ENCODE measurements around the gene SATB2. TPM values are rescaled to one million over a fixed set of nuclear protein-coding genes. Genes with fewer than 3 reads are reported as not detected.

Gene SATB2
- polyA plus RNA-seq, 1 of the 3 experiments (the other 2 are of a cell fraction), result 0.13 TPM

GRCh38 chr2:199395311-199395710, 62.4 kb downstream of the SATB2 start:
- ChIA-PET CTCF (no interaction called here), POLR2A (no interaction called here)
- no peak overlapping the region for H3K4me2 ChIP-seq
- 0 out of 2 replicates have a peak, but pooled peaks cover 7% of the 10 kb centered on the region for H3K27me3 ChIP-seq (ENCODE audit: insufficient read depth)
- H3K9me3 ChIP-seq, result no peaks in the 10 kb centered on the region; the same call in 1 of the 2 replicates
- H4K20me1 ChIP-seq (ENCODE audit: insufficient read depth), result no peaks in the 10 kb centered on the region
- no peaks in the 10 kb centered on the region for H3K9me2 ChIP-seq
- no peaks in the 10 kb centered on the region for H3K79me2 ChIP-seq (ENCODE audit: insufficient read depth)
- no peak overlapping the region for H3K9ac ChIP-seq
- no peaks in the 10 kb centered on the region for H3F3A ChIP-seq (replicated peaks; ENCODE audit: insufficient read depth)
- no peak overlapping the region for H3K27ac ChIP-seq (ENCODE audit: low read depth in 2 of 2, low read length in 1 of 2)
- no peak overlapping the region for H2AFZ ChIP-seq (ENCODE audit: low read depth)
- H3K36me3 ChIP-seq (replicated peaks in 1 of 2; ENCODE audit: control insufficient read depth in 1 of 2, insufficient read depth in 2 of 2, low read length in 1 of 2), result no peaks in the 10 kb centered on the region
- TF ChIP-seq MEF2A (IDR thresholded peaks at IDR 0.05; ENCODE audit: borderline replicate concordance, low read depth), result no peak
- DNase-seq, result no peak
- no peaks in the 10 kb centered on the region for H3K4me1 ChIP-seq (ENCODE audit: control insufficient read depth in 1 of 2, insufficient read depth in 2 of 2, low read depth in 1 of 2, low read length in 1 of 2)
- H3K4me3 ChIP-seq (ENCODE audit: low read depth in 2 of 2, low read length in 1 of 2), result no peak overlapping the region

DNA sequence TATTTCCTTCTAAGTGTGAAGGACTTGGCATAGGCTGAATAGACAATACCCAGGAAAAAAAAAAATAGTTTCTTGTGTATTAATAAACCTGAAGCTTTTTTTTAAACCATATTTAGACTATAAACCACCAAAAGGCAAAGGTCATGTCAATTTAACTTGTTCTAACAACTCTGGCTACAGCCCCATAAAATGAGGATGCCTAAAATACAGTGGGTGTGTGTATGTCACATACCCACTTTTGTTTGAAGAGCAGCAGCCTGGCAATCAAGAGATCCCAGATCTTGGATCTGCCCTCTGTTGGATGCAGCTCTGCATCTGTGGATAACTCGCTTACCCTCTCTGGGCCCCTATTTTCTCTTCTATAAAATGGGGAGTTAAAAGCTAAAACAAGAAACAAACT, 65.4 kb downstream of the SATB2 start:
- Histone ChIP-seq H3F3A (replicated peaks; ENCODE audit: insufficient read depth) (no peaks in the 10 kb centered on the region), H3K27ac (ENCODE audit: low read depth in 2 of 2, low read length in 1 of 2) (no peak overlapping the region), H3K79me2 (ENCODE audit: insufficient read depth) (no peaks in the 10 kb centered on the region), H3K27me3 (ENCODE audit: insufficient read depth) (0 out of 2 replicates have a peak, but pooled peaks cover 4% of the 10 kb centered on the region), H3K4me2 (no peak overlapping the region), H2AFZ (ENCODE audit: low read depth) (no peak overlapping the region), H3K36me3 (replicated peaks in 1 of 2; ENCODE audit: control insufficient read depth in 1 of 2, insufficient read depth in 2 of 2, low read length in 1 of 2) (no peaks in the 10 kb centered on the region), H3K4me1 (ENCODE audit: control insufficient read depth in 1 of 2, insufficient read depth in 2 of 2, low read depth in 1 of 2, low read length in 1 of 2) (no peaks in the 10 kb centered on the region), H4K20me1 (ENCODE audit: insufficient read depth) (no peaks in the 10 kb centered on the region), H3K9ac (no peak overlapping the region), H3K9me2 (0 out of 2 replicates have a peak, but pooled peaks cover 3% of the 10 kb centered on the region), H3K9me3 (no peaks in the 10 kb centered on the region; the same call in 1 of the 2 replicates), H3K4me3 (ENCODE audit: low read depth in 2 of 2, low read length in 1 of 2) (no peak overlapping the region)
- TF ChIP-seq, protein P1, sequence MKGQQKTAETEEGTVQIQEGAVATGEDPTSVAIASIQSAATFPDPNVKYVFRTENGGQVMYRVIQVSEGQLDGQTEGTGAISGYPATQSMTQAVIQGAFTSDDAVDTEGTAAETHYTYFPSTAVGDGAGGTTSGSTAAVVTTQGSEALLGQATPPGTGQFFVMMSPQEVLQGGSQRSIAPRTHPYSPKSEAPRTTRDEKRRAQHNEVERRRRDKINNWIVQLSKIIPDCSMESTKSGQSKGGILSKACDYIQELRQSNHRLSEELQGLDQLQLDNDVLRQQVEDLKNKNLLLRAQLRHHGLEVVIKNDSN (IDR thresholded peaks at IDR 0.05; ENCODE audit: borderline replicate concordance, low read depth), result no peak
- no peak for TF ChIP-seq TAF1 (IDR thresholded peaks at IDR 0.05; ENCODE audit: borderline replicate concordance, low read depth, low read length)
- no peak for TF ChIP-seq NRF1 (IDR thresholded peaks at IDR 0.05; ENCODE audit: low read depth, low read length)
- TF ChIP-seq RXRA (IDR thresholded peaks at IDR 0.05; ENCODE audit: borderline replicate concordance, low read depth), result no peak
- no peak for TF ChIP-seq EZH2phosphoT487 (IDR thresholded peaks at IDR 0.05; ENCODE audit: borderline replicate concordance, low read depth)
- TF ChIP-seq FOSL2 (IDR thresholded peaks at IDR 0.05; ENCODE audit: borderline replicate concordance, low read depth), result no peak
- TF ChIP-seq MXI1 (IDR thresholded peaks at IDR 0.05; ENCODE audit: low read depth, low read length), result no peak
- TF ChIP-seq FOXJ3 (CRISPR knock-in tag; IDR thresholded peaks at IDR 0.05), result no peak
- no peak for TF ChIP-seq TEAD4 (IDR thresholded peaks at IDR 0.05; ENCODE audit: borderline replicate concordance, insufficient read depth)
- no peak for TF ChIP-seq SIN3A (IDR thresholded peaks at IDR 0.05; ENCODE audit: borderline replicate concordance, low read depth, low read length)
- no peak for TF ChIP-seq MAX (IDR thresholded peaks at IDR 0.05; ENCODE audit: low read depth)
- TF ChIP-seq YY1 (IDR thresholded peaks at IDR 0.05; ENCODE audit: low read depth), result no peak
- TF ChIP-seq RAD21 (IDR thresholded peaks at IDR 0.05; ENCODE audit: low read length), result no peak
- no peak for TF ChIP-seq REST (IDR thresholded peaks at IDR 0.05; ENCODE audit: low read depth, low read length)
- TF ChIP-seq, protein P2, sequence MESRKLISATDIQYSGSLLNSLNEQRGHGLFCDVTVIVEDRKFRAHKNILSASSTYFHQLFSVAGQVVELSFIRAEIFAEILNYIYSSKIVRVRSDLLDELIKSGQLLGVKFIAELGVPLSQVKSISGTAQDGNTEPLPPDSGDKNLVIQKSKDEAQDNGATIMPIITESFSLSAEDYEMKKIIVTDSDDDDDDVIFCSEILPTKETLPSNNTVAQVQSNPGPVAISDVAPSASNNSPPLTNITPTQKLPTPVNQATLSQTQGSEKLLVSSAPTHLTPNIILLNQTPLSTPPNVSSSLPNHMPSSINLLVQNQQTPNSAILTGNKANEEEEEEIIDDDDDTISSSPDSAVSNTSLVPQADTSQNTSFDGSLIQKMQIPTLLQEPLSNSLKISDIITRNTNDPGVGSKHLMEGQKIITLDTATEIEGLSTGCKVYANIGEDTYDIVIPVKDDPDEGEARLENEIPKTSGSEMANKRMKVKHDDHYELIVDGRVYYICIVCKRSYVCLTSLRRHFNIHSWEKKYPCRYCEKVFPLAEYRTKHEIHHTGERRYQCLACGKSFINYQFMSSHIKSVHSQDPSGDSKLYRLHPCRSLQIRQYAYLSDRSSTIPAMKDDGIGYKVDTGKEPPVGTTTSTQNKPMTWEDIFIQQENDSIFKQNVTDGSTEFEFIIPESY (IDR thresholded peaks at IDR 0.05; ENCODE audit: borderline replicate concordance, low read depth), result no peak
- TF ChIP-seq MEF2A (IDR thresholded peaks at IDR 0.05; ENCODE audit: borderline replicate concordance, low read depth), result no peak
- TF ChIP-seq, protein P3, sequence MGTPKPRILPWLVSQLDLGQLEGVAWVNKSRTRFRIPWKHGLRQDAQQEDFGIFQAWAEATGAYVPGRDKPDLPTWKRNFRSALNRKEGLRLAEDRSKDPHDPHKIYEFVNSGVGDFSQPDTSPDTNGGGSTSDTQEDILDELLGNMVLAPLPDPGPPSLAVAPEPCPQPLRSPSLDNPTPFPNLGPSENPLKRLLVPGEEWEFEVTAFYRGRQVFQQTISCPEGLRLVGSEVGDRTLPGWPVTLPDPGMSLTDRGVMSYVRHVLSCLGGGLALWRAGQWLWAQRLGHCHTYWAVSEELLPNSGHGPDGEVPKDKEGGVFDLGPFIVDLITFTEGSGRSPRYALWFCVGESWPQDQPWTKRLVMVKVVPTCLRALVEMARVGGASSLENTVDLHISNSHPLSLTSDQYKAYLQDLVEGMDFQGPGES (IDR thresholded peaks at IDR 0.05; ENCODE audit: low read depth, low read length), result no peak
- WGBS (ENCODE audit: low lambda C conversion rate), result 11% methylated on average over 1 of the region's 1 CpG
- ChIA-PET CTCF (interaction anchor here (1.2 kb wide), 1 partner anchor 96 kb away, joined by 3 read pairs; no protein-coding TSS in a partner anchor), POLR2A (no interaction called here)
- DNase-seq, result no peak
